NCI-H748 treated with DMSO at 0.1 percent for 48 hours (cell line): ENCODE data around the gene GMFB.

Source experiments
- DNase-seq: peaks from one replicate; lab custom pipeline; 2025; lab: John Stamatoyannopoulos, UW

The GMFB gene

GRCh38 chr14:54425537-54426274 lies 63.1 kb downstream of the GMFB start:
- DNase-seq, result no peak

GRCh38 chr14:54425068-54425467 lies 63.7 kb downstream of the GMFB start:
- no peak for DNase-seq
